IMR-90 (cell line): ENCODE data around the gene SGK1. TPM values are rescaled to one million over a fixed set of nuclear protein-coding genes. Genes with fewer than 3 reads are reported as not detected.

Experiments
- ATAC-seq: fragments of 200-7000 bp; cut with Tn5 transposase; 2 replicates; pipeline ENCODE4 v1.9.1; 2020; ENCODE audit warnings: low read depth, mild to moderate bottlenecking, moderate library complexity
- BruUV-seq: library from RNA; stranded (reverse); fragments of 400-500 nt; replicated peaks from 2 replicates; lab custom pipeline; 2021; lab: Mats Ljungman, UMichigan
- CTCF ChIA-PET: fragments of 300-600 bp; formaldehyde crosslinking; extraction: SDS; loops from one replicate; lab custom pipeline; 2021; ENCODE audit warnings: antibody characterized with exemption; lab: Yijun Ruan, JAX
- POLR2A ChIA-PET: fragments of 300-600 bp; sonication (Branson Sonifier 250); formaldehyde crosslinking; loops from one replicate; lab custom pipeline; 2022; ENCODE audit warnings: antibody characterized with exemption; ENCODE audit not compliant: unreplicated experiment; lab: Charles Lee
- DNase-seq: peaks from one replicate; pipeline ENCODE4 v3.0.0; 2013
- H2AFZ ChIP-seq: replicated peaks from 2 replicates; pipeline ENCODE3; 2013; ENCODE audit warnings: low read length, mild to moderate bottlenecking; ENCODE audit not compliant: poor library complexity
- H2AK5ac ChIP-seq: 2 replicates; pipeline ENCODE4 v1.6.1; 2013; ENCODE audit warnings: low read depth, low read length, inconsistent platforms
- H2AK9ac ChIP-seq: replicated peaks from 2 replicates; pipeline ENCODE3; 2013; ENCODE audit warnings: mild to moderate bottlenecking, low read depth, low read length, moderate library complexity; ENCODE audit not compliant: poor library complexity
- H2BK120ac ChIP-seq: 2 replicates; pipeline ENCODE4 v1.6.1; 2013; ENCODE audit warnings: low read depth, low read length, inconsistent platforms
- H2BK15ac ChIP-seq: 3 replicates; pipeline ENCODE4 v1.6.1; 2013; ENCODE audit warnings: low read depth, low read length, inconsistent platforms
- H2BK20ac ChIP-seq: 2 replicates; pipeline ENCODE4 v1.6.1; 2013; ENCODE audit warnings: low read depth, mild to moderate bottlenecking, inconsistent platforms, low read length, moderate library complexity
- H2BK5ac ChIP-seq: 2 replicates; pipeline ENCODE4 v1.6.1; 2013; ENCODE audit warnings: mild to moderate bottlenecking, low read depth, low read length, inconsistent platforms; ENCODE audit not compliant: poor library complexity, severe bottlenecking
- H3K14ac ChIP-seq: replicated peaks from 2 replicates; pipeline ENCODE4 v1.6.1; 2013; ENCODE audit warnings: low read depth, low read length, inconsistent platforms
- H3K18ac ChIP-seq: 2 replicates; pipeline ENCODE4 v1.6.1; 2013; ENCODE audit warnings: low read depth, low read length, control low read depth
- H3K23ac ChIP-seq: 2 replicates; pipeline ENCODE4 v1.6.1; 2013; ENCODE audit warnings: low read depth, low read length, inconsistent platforms
- H3K27ac ChIP-seq: 2 replicates; pipeline ENCODE4 v1.5.1; 2013; ENCODE audit warnings: mild to moderate bottlenecking, control low read depth, low read length; ENCODE audit not compliant: insufficient read depth
- H3K27me3 ChIP-seq: 2 replicates; pipeline ENCODE4 v1.6.1; 2013; ENCODE audit warnings: low read length; ENCODE audit not compliant: control insufficient read depth, insufficient read depth
- H3K36me3 ChIP-seq: 2 replicates; pipeline ENCODE4 v1.6.1; 2013; ENCODE audit warnings: low read length, mixed read lengths; ENCODE audit not compliant: control insufficient read depth, insufficient read depth
- H3K4ac ChIP-seq: 2 replicates; pipeline ENCODE4 v1.6.1; 2013; ENCODE audit warnings: low read depth, low read length, inconsistent platforms
- H3K4me1 ChIP-seq: 2 replicates; pipeline ENCODE4 v1.6.1; 2013; ENCODE audit warnings: low read length, mixed read lengths; ENCODE audit not compliant: control insufficient read depth, insufficient read depth
- H3K4me2 ChIP-seq: 2 replicates; pipeline ENCODE4 v1.6.1; 2013; ENCODE audit warnings: low read depth, mild to moderate bottlenecking, control low read depth, low read length, moderate library complexity
- H3K4me3 ChIP-seq: 2 replicates; pipeline ENCODE4 v1.5.1; 2013; ENCODE audit warnings: low read depth, mild to moderate bottlenecking, control low read depth, low read length, moderate library complexity; ENCODE audit not compliant: insufficient read depth
- H3K56ac ChIP-seq: 2 replicates; pipeline ENCODE4 v1.6.1; 2013; ENCODE audit warnings: low read length, inconsistent platforms; ENCODE audit not compliant: insufficient read depth; ENCODE audit errors: extremely low read depth
- H3K79me1 ChIP-seq, 2 experiments: 2 replicates each; pipeline ENCODE4 v1.6.1; 2013; ENCODE audit warnings: low read length in 2 of 2, inconsistent platforms in 1 of 2, low read depth in 1 of 2
- H3K9ac ChIP-seq: 2 replicates; pipeline ENCODE4 v1.6.1; 2013; ENCODE audit warnings: low read depth, low read length, control low read depth
- H3K9me1 ChIP-seq: 2 replicates; pipeline ENCODE4 v1.6.1; 2013; ENCODE audit warnings: low read length, inconsistent platforms; ENCODE audit not compliant: insufficient read depth
- H3K9me3 ChIP-seq: 2 replicates; pipeline ENCODE4 v1.6.1; 2013; ENCODE audit warnings: low read length; ENCODE audit not compliant: control insufficient read depth, insufficient read depth
- H4K20me1 ChIP-seq: 2 replicates; pipeline ENCODE4 v1.6.1; 2013; ENCODE audit warnings: low read length, inconsistent platforms; ENCODE audit not compliant: insufficient read depth
- H4K5ac ChIP-seq: 2 replicates; pipeline ENCODE4 v1.6.1; 2013; ENCODE audit warnings: mild to moderate bottlenecking, low read depth, low read length, control low read depth
- H4K8ac ChIP-seq, 2 experiments: 2 replicates each; pipeline ENCODE4 v1.6.1; 2013; ENCODE audit warnings: low read depth in 2 of 2, low read length in 2 of 2, control low read depth in 1 of 2, inconsistent platforms in 1 of 2
- H4K91ac ChIP-seq: 2 replicates; pipeline ENCODE4 v1.6.1; 2013; ENCODE audit warnings: low read depth, low read length, inconsistent platforms; ENCODE audit not compliant: insufficient read depth
- BHLHE40 ChIP-seq: fragments of 150-350 bp; IDR thresholded peaks from 2 replicates; pipeline ENCODE4 v1.6.1; 2016; ENCODE audit warnings: mild to moderate bottlenecking, low read depth, low read length
- CEBPB ChIP-seq: IDR thresholded peaks from 2 replicates; pipeline ENCODE4 v1.6.1; 2012; ENCODE audit warnings: low read depth, low read length, improper control_type of control experiment
- CHD1 ChIP-seq: IDR thresholded peaks from 2 replicates; pipeline ENCODE4 v1.6.1; 2012; ENCODE audit warnings: low read depth, low read length, improper control_type of control experiment
- ELK1 ChIP-seq: fragments of 150-350 bp; IDR thresholded peaks from 2 replicates; pipeline ENCODE4 v1.6.1; 2016; ENCODE audit warnings: low read depth, mild to moderate bottlenecking, low read length, moderate library complexity, borderline replicate concordance
- FOS ChIP-seq: fragments of 150-350 bp; IDR thresholded peaks from 2 replicates; pipeline ENCODE4 v1.6.1; 2016; ENCODE audit warnings: low read depth, low read length
- MAFK ChIP-seq: IDR thresholded peaks from 2 replicates; pipeline ENCODE4 v1.6.1; 2012; ENCODE audit warnings: low read depth, low read length, improper control_type of control experiment
- MAZ ChIP-seq: IDR thresholded peaks from 2 replicates; pipeline ENCODE4 v1.6.1; 2012; ENCODE audit warnings: low read depth, mild to moderate bottlenecking, low read length, improper control_type of control experiment, moderate library complexity, borderline replicate concordance
- MXI1 ChIP-seq: IDR thresholded peaks from 2 replicates; pipeline ENCODE4 v1.6.1; 2012; ENCODE audit warnings: low read depth, mild to moderate bottlenecking, low read length, moderate library complexity, borderline replicate concordance
- NFE2L2 ChIP-seq: fragments of 150-350 bp; IDR thresholded peaks from 2 replicates; pipeline ENCODE4 v1.6.1; 2016; ENCODE audit warnings: low read depth, mild to moderate bottlenecking, low read length
- POLR2A ChIP-seq: IDR thresholded peaks from 2 replicates; pipeline ENCODE4 v1.6.1; 2012; ENCODE audit warnings: mild to moderate bottlenecking, low read depth, low read length
- RAD21 ChIP-seq: IDR thresholded peaks from 2 replicates; pipeline ENCODE4 v1.6.1; 2012; ENCODE audit warnings: low read length, improper control_type of control experiment
- RCOR1 ChIP-seq: IDR thresholded peaks from 2 replicates; pipeline ENCODE4 v1.6.1; 2012; ENCODE audit warnings: mild to moderate bottlenecking, low read length, improper control_type of control experiment; ENCODE audit not compliant: insufficient replicate concordance
- RFX5 ChIP-seq: IDR thresholded peaks from 2 replicates; pipeline ENCODE4 v1.8.0; 2012; ENCODE audit warnings: low read depth, mild to moderate bottlenecking, low read length, moderate library complexity
- SMC3 ChIP-seq: fragments of 150-350 bp; IDR thresholded peaks from 2 replicates; pipeline ENCODE4 v1.6.1; 2016; ENCODE audit warnings: low read depth, mild to moderate bottlenecking, antibody characterized with exemption, low read length, moderate library complexity
- WGBS, 2 experiments: methylation state at CpG; one replicate each; pipeline versions ENCODE4 v1.1.5 to v1.1.7; 2013; ENCODE audit warnings: missing lambda C conversion rate in 2 of 2; ENCODE audit not compliant: insufficient read length in 1 of 2; ENCODE audit errors: extremely low coverage in 2 of 2; 5-methylcytosine and 5-hydroxymethylcytosine counted together
- dilution Hi-C: fragments of 300-500 bp; cut with HindIII; formaldehyde crosslinking; loops from one replicate; pipeline ENCODE4 v1.14.3; 2018; ENCODE audit warnings: low sequenced_read_pairs; ENCODE audit not compliant: unreplicated experiment
- in situ Hi-C: fragments of 300-500 bp; cut with MboI; formaldehyde crosslinking; loops from 3 replicates; pipeline ENCODE4 v1.14.3; 2019; ENCODE audit warnings: low sequenced_read_pairs, inconsistent platforms, mixed read lengths
- intact Hi-C: fragments of 100-400 bp; cut with micrococcal nuclease; formaldehyde crosslinking; loops from 2 replicates; pipeline ENCODE4 v1.10.0; 2022
- polyA plus RNA-seq, 3 experiments: library from polyadenylated mRNA; depleted of rRNA; stranded (reverse); fragments of >200 nt; gene quantifications; 2 replicates each; pipeline ENCODE4 v1.2.3, GENCODE V29; 2012; ENCODE audit warnings: low replicate concordance in 1 of 3
- total RNA-seq: library from RNA; depleted of rRNA; stranded (reverse); fragments of >200 nt; gene quantifications from 2 replicates; pipeline ENCODE4 v1.2.3, GENCODE V29; 2012
- TF ChIP-seq, protein P1 (sequence below): fragments of 150-350 bp; IDR thresholded peaks from 2 replicates; pipeline ENCODE4 v1.6.1; 2017; ENCODE audit warnings: mild to moderate bottlenecking, antibody characterized with exemption, low read length, low read depth
- TF ChIP-seq, protein P2 (sequence below): conservative IDR thresholded peaks from 2 replicates; pipeline ENCODE4 v1.5.1; 2012; ENCODE audit warnings: mild to moderate bottlenecking, low read depth, low read length, improper control_type of control experiment

Gene SGK1
- total and polyA plus RNA-seq, 2 of the 4 experiments (the other 2 are of a cell fraction) = 121 to 255 TPM

- Histone ChIP-seq H3K79me1 (no peaks in the 10 kb centered on the region), H3K36me3 (peaks cover 4% of the 10 kb centered on the region), H2BK20ac (peak overlapping the region; percentile 70; the same call in 1 of the 2 replicates), H3K9me1 (no peaks in the 10 kb centered on the region; the same call in 1 of the 2 replicates), H2BK5ac (no peak overlapping the region), H3K9me3 (no peaks in the 10 kb centered on the region), H4K20me1 (0 out of 2 replicates have a peak, but pooled peaks cover 4% of the 10 kb centered on the region), H3K4me1 (no peaks in the 10 kb centered on the region; the same call in 1 of the 2 replicates), H3K27me3 (no peaks in the 10 kb centered on the region), H3K18ac (no peak overlapping the region), H3K23ac (no peak overlapping the region), H4K91ac (no peak overlapping the region; the same call in 1 of the 2 replicates), H2BK120ac (no peak overlapping the region), H2BK15ac (no peak overlapping the region; the same call in 2 of the 3 replicates), H3K56ac (no peak overlapping the region), H2AFZ (no peak overlapping the region), H2AK9ac (no peak overlapping the region), H3K4me3 (no peak overlapping the region), H4K5ac (no peak overlapping the region), H3K4me2 (no peak overlapping the region), H2AK5ac (peak overlapping the region; percentile 43; the same call in 1 of the 2 replicates), H4K8ac (no peak overlapping the region), H3K14ac (0 out of 2 replicates have a peak overlapping the region, but pooled peaks have one; percentile 19), H3K9ac (no peak overlapping the region), H3K27ac (no peak overlapping the region), H3K4ac (peak overlapping the region; percentile 9; the same call in 1 of the 2 replicates)
- dilution Hi-C loops (loop anchor here (10.0 kb wide), 1 partner anchor 662 kb away; no protein-coding TSS in a partner anchor), in situ Hi-C loops (no loop called here), intact Hi-C loops (no loop called here)
- DNase-seq = no peak
- no CpG with 5 or more reads among the region's 3 CpGs for WGBS, 2 experiments
- ChIA-PET POLR2A (no interaction called here), CTCF (no interaction called here)
- no TSS peak for BruUV-seq
- TF ChIP-seq CHD1 (no peak), SMC3 (no peak), RFX5 (no peak), MXI1 (no peak), POLR2A (no peak), CEBPB (no peak), RCOR1 (no peak), MAFK (no peak), MAZ (no peak), NFE2L2 (no peak), BHLHE40 (no peak), ELK1 (no peak), FOS (no peak), RAD21 (no peak)
- TF ChIP-seq, protein P1, sequence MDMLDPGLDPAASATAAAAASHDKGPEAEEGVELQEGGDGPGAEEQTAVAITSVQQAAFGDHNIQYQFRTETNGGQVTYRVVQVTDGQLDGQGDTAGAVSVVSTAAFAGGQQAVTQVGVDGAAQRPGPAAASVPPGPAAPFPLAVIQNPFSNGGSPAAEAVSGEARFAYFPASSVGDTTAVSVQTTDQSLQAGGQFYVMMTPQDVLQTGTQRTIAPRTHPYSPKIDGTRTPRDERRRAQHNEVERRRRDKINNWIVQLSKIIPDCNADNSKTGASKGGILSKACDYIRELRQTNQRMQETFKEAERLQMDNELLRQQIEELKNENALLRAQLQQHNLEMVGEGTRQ = no peak
- TF ChIP-seq, protein P2, sequence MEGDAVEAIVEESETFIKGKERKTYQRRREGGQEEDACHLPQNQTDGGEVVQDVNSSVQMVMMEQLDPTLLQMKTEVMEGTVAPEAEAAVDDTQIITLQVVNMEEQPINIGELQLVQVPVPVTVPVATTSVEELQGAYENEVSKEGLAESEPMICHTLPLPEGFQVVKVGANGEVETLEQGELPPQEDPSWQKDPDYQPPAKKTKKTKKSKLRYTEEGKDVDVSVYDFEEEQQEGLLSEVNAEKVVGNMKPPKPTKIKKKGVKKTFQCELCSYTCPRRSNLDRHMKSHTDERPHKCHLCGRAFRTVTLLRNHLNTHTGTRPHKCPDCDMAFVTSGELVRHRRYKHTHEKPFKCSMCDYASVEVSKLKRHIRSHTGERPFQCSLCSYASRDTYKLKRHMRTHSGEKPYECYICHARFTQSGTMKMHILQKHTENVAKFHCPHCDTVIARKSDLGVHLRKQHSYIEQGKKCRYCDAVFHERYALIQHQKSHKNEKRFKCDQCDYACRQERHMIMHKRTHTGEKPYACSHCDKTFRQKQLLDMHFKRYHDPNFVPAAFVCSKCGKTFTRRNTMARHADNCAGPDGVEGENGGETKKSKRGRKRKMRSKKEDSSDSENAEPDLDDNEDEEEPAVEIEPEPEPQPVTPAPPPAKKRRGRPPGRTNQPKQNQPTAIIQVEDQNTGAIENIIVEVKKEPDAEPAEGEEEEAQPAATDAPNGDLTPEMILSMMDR = no peak
- no peak for ATAC-seq
Observed at GRCh38 chr6:134162932-134163331, 155.0 kb downstream of the SGK1 start.
